Measurements from ENCODE around the gene CASP9. TPM values are rescaled to one million over a fixed set of nuclear protein-coding genes. Genes with fewer than 3 reads are reported as not detected.
"Not testable (repeated sequence)": the region's sequence is repeated elsewhere in the genome, so short reads cannot be mapped to it uniquely, and the experiment has no call there.

CASP9 gene
- total RNA-seq, 4 donors from 2014 or later: 2.6 to 16.0 (median 8.1) TPM

DNA sequence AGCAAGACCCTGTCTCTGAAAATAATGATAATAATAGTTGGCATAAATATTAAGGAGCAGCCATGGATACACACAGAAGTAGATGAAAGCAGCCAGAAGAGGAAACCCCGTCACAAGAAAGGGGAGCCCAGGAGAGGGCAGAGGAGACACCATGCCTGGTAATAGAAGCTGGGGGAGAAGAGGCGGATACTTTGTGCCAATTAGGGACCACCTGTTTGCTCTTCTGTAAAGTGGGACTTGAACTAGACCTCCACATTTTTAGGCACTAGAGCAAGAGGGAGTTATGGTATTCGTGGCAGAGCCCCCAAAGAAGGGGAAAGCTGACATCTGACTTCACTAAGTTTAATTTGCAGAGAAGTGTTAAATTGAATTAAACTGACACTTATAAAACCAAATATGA is 35.6 kb downstream of the CASP9 start:
- H3K36me3 ChIP-seq: no peaks in the 10 kb centered on the region
- H3K4me1 ChIP-seq: no peaks in the 10 kb centered on the region
- H3K27ac ChIP-seq: no peak overlapping the region
- TF ChIP-seq POLR2A (IDR thresholded peaks at IDR 0.05): no peak
- TF ChIP-seq CTCF (IDR thresholded peaks at IDR 0.05): no peak
- DNase-seq: no peak
- no peaks in the 10 kb centered on the region for H3K27me3 ChIP-seq
- no peak overlapping the region for H3K4me3 ChIP-seq
- intact Hi-C loops (cut with DNase I; ENCODE audit: low total_unique reads): no loop called here
- H3K9me3 ChIP-seq: no peaks in the 10 kb centered on the region

DNA sequence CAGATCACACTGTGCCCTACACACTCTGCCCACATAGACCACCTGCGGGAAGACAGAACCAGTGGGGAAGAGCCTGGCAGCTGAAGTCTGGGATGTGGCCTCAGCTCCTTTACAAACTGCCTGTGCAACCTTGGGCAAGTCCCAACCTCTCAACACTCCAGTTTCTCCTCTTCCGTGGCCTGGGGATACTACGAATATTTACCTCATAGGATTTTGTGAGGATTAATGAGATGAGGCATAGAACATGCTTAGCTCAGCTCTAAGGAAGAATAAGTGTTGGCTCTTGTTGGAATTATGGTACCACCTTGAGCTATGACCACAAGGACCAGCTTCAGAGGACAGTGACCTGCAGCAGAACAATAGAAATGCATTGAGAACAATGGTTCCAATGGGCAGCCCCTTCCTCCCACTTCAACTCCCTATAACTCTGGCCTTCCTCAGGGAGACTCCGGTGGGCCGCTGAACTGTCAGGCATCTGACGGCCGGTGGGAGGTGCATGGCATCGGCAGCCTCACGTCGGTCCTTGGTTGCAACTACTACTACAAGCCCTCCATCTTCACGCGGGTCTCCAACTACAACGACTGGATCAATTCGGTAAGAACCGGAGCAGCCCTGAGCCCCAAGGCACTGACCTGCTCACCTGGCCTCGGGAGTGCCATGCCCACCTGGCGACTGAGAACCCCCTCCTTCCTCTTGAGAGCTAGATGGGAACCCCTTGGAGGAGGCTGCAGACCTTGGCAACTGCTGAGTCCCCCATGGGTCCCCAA is 37.0 kb downstream of the CASP9 start:
- H3K4me1 ChIP-seq; H3K27me3 ChIP-seq; H3K36me3 ChIP-seq; H3K4me3 ChIP-seq; intact Hi-C loops (cut with DNase I; ENCODE audit: low total_unique reads); H3K9me3 ChIP-seq; DNase-seq; H3K27ac ChIP-seq: not testable (repeated sequence)

DNA sequence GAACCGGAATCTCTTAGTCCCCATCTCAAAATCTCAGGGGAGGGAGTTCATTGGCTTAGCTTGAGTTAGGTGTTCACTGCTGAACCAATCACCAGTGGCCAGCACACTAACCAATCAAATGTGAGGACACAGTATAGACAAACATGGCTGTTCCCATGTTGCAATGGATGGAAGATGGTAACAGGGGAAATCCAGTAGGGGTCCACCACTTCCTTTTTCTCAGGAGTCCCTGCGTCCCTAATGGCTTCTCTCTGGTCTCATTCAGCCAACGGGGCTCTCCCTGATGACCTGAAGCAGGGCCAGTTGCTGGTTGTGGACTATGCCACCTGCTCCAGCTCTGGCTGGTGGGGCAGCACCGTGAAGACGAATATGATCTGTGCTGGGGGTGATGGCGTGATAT is 38.4 kb downstream of the CASP9 start:
- Histone ChIP-seq H3K9me3 (no peaks in the 10 kb centered on the region), H3K4me3 (no peak overlapping the region), H3K27ac (no peak overlapping the region), H3K36me3 (no peaks in the 10 kb centered on the region), H3K27me3 (no peaks in the 10 kb centered on the region), H3K4me1 (no peaks in the 10 kb centered on the region)
- TF ChIP-seq POLR2A (IDR thresholded peaks at IDR 0.05) (no peak), CTCF (IDR thresholded peaks at IDR 0.05) (no peak)
- intact Hi-C loops (cut with DNase I; ENCODE audit: low total_unique reads): no loop called here
- DNase-seq: no peak

- H3K27ac ChIP-seq; H3K4me1 ChIP-seq; H3K4me3 ChIP-seq; intact Hi-C loops (cut with DNase I; ENCODE audit: low total_unique reads); H3K36me3 ChIP-seq; DNase-seq; H3K27me3 ChIP-seq; H3K9me3 ChIP-seq: not testable (repeated sequence)
Observed at GRCh38 chr1:15484443-15484842, 39.6 kb downstream of the CASP9 start.

- no peak for DNase-seq
- H3K27me3 ChIP-seq: no peaks in the 10 kb centered on the region
- H3K4me1 ChIP-seq: no peaks in the 10 kb centered on the region
- H3K36me3 ChIP-seq: no peaks in the 10 kb centered on the region
- H3K27ac ChIP-seq: no peak overlapping the region
- intact Hi-C loops (cut with DNase I; ENCODE audit: low total_unique reads): no loop called here
- TF ChIP-seq POLR2A (IDR thresholded peaks at IDR 0.05): no peak
- no peak for TF ChIP-seq CTCF (IDR thresholded peaks at IDR 0.05)
- no peaks in the 10 kb centered on the region for H3K9me3 ChIP-seq
- no peak overlapping the region for H3K4me3 ChIP-seq
Observed at GRCh38 chr1:15483971-15484370, 40.0 kb downstream of the CASP9 start.

- H3K9me3 ChIP-seq; H3K27ac ChIP-seq; intact Hi-C loops (cut with DNase I; ENCODE audit: low total_unique reads): not testable (repeated sequence)
Observed at GRCh38 chr1:15482983-15483543, 41.0 kb downstream of the CASP9 start.

DNA sequence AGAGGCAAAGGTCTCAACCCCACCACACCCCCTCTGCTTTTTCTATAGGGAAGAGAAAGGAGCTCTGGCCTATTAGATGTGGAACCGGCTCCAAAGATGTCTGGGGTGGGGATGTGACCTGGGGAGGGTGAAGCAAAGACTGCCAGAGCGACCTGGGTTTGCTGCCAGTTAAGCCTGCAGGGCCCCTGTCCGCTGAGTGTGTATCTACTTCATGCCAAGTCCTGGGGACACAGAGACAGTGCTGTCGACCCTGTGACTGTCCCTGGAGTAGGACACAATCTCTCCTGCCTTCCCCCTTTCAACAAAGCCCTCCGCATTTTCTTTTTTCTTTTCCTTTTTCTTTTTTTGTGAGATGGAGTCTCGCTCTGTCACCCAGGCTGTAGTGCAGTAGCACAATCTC is 41.6 kb downstream of the CASP9 start:
- H3K27me3 ChIP-seq; H3K9me3 ChIP-seq; DNase-seq; H3K27ac ChIP-seq; H3K4me3 ChIP-seq; H3K4me1 ChIP-seq; H3K36me3 ChIP-seq; intact Hi-C loops (cut with DNase I; ENCODE audit: low total_unique reads): not testable (repeated sequence)

More at GRCh38 chr1:15482983-15483543, 41.0 kb downstream of the CASP9 start:
- H3K4me1 ChIP-seq, H3K36me3 ChIP-seq, H3K27me3 ChIP-seq, DNase-seq, H3K4me3 ChIP-seq: not testable (repeated sequence)
